KOPT-K1 (cell line): Measurements from ENCODE around the gene SRMS.

Experiments
- H3K27ac ChIP-seq: fragments of 200-600 bp; sonication (generic); 2 replicates; pipeline ENCODE4 v1.5.1; 2016; ENCODE audit warnings: antibody characterized with exemption, mild to moderate bottlenecking, low read depth, low read length; ENCODE audit not compliant: poor library complexity, severe bottlenecking
- H3K36me3 ChIP-seq: fragments of 200-600 bp; sonication (generic); 2 replicates; pipeline ENCODE4 v1.5.1; 2017; ENCODE audit warnings: antibody characterized with exemption, mild to moderate bottlenecking, low read length, moderate library complexity; ENCODE audit not compliant: insufficient read depth
- H3K9me3 ChIP-seq: fragments of 200-600 bp; sonication (generic); 2 replicates; pipeline ENCODE4 v1.5.1; 2017; ENCODE audit warnings: antibody characterized with exemption, low read length, mild to moderate bottlenecking; ENCODE audit not compliant: insufficient read depth, poor library complexity, severe bottlenecking

The SRMS gene

DNA sequence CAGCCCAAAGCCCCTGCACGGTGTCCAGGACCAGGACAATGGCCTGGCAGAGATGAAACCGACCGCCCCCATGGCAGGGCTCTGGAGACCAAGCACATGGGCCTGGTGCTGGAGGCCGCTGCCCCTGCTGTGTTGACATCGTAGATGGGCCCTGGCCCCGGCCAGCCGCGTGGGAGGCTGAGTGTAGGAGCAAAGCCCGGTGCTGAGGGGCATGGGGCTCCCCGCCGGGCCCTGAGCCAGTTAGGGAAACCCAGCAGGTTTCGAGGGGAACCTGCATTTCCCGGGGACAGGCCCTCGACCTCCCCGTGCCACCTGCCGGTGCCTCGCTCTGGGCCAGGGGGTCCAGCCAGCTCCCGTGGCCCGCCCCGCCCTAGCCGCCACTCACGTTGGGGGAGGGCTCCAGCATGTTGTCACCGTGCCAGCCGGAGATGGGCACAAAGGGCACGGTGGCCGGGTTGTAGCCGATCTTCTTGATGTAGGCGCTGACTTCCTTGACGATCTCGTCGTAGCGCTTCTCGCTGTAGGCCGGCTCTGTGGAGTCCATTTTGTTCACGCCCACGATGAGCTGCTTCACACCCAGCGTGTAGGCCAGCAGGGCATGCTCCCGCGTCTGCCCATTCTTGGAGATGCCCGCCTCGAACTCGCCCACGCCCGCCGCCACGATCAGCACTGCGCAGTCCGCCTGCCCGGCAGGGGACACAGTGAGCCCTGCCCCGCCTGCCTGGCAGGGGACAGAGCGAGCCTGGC lies 53.0 kb downstream of the SRMS start:
- Histone ChIP-seq H3K27ac (no peak overlapping the region), H3K36me3 (no peaks in the 10 kb centered on the region), H3K9me3 (no peaks in the 10 kb centered on the region)

DNA sequence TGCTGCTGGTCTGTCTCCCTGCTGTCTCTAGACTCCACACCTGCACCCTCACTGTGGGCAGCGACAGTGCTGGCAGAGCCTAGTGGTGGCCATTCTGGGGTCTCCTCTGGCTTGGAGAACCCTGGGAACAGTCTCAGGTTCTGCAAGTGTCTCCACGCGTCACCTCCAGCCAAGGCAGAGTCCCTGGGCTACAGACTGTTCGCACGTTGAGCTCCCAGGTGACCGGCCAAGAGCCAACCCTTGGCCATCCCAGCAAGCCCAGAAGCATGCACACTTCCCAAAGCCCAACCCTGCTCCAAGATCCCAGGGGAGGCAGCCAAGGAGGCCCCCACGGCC lies 53.5 kb downstream of the SRMS start:
- Histone ChIP-seq H3K9me3 (no peaks in the 10 kb centered on the region), H3K36me3 (no peaks in the 10 kb centered on the region), H3K27ac (no peak overlapping the region)

DNA sequence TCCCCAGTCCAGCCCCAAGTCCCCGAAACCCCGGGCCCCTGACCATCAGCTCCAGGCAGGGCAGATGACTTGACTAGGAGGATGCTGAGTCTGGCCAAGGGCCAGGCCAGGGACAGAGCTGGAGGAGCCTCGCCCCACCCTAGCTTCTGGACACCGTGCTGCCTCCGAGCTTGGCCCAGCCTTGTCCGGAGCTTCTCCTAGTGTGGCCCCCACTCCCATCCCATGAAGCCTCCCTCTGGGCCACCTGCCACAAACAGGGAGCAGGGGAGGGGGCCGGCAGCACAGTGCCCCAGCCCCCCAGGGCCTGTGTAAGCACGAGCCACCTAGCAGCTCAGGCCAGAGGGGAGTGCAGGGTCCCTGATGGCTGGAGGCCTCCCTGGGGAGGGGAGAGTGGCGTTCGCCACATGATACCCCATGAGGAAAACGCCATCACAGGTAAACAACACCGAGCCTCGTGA lies 54.0 kb downstream of the SRMS start:
- Histone ChIP-seq H3K36me3 (no peaks in the 10 kb centered on the region), H3K27ac (no peak overlapping the region)

GRCh38 chr20:63492982-63493381 lies 54.6 kb downstream of the SRMS start:
- Histone ChIP-seq H3K9me3 (no peaks in the 10 kb centered on the region), H3K36me3 (no peaks in the 10 kb centered on the region), H3K27ac (no peak overlapping the region)

More for the DNA sequence above, 54.0 kb downstream of the SRMS start:
- no peaks in the 10 kb centered on the region for H3K9me3 ChIP-seq

- H3K9me3 ChIP-seq, result no peaks in the 10 kb centered on the region
- H3K36me3 ChIP-seq, result no peaks in the 10 kb centered on the region
- H3K27ac ChIP-seq, result no peak overlapping the region
Measured at GRCh38 chr20:63492518-63492917, 55.0 kb downstream of the SRMS start.

DNA sequence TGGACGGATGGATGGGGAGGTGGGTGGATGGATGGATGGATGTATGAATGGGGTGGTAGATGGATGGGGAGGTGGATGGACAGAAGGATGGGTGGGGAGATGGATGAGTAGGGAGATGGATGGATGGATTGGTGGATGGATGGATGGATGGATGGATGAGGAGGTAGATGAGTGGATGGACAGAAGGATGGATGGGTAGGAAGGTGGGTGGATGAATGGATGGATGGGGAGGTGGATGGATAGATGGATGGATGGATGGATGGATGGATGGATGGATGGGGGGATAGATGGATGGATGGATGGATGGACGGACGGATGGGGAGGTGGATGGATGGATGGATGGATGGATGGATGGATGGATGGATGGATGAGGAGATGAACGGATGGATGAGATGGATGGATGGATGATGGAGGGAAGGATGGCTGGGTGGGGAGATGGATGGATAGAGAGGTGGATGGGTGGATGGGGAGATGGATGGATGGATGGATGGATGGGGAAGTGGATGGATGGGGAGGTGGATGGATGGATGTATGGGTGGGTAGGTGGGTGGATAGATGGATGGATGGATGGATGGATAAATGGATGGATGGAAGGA lies 55.8 kb downstream of the SRMS start:
- H3K9me3 ChIP-seq, result no peaks in the 10 kb centered on the region
- no peaks in the 10 kb centered on the region for H3K36me3 ChIP-seq
- H3K27ac ChIP-seq, result no peak overlapping the region

DNA sequence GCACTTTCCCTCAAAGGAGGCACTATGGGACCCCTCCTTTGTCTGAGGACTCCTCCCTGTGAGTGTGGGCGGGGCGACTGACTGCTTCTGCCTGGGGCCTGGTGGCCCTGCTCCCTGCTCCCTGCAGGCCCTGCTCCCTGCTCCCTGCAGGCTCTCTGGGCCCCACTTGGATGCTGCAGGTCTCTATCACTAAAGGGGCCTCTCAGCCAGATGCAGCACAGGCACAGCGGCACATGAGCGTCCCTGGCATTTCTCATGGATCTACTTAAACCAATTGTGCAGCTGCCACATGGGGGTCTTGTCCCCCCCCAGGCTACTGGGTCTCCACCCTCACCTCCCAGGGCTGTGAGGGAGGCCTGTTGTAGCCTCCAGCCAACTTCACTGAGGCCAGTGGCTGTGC lies 56.5 kb downstream of the SRMS start:
- Histone ChIP-seq H3K9me3 (no peaks in the 10 kb centered on the region), H3K36me3 (no peaks in the 10 kb centered on the region)

More for the DNA sequence above, 56.5 kb downstream of the SRMS start:
- H3K27ac ChIP-seq, result no peak overlapping the region
